Endometrium (tissue), 2 donors: ENCODE data around the gene ODAPH.

Source experiments
- FAIRE-seq: peaks from 2 replicates; lab custom pipeline; 2012; peaks lifted over from hg19 to GRCh38; lab: Jason Lieb, UNC
- donor health status: control.
- donor health status: control.

ODAPH gene

GRCh38 chr4:75544870-75545269, 11.0 kb upstream of the ODAPH start:
- FAIRE-seq = no peak

GRCh38 chr4:75545526-75545925, 10.3 kb upstream of the ODAPH start:
- FAIRE-seq = no peak

- no peak for FAIRE-seq
Measured at GRCh38 chr4:75547647-75548387, 8.0 kb upstream of the ODAPH start.

GRCh38 chr4:75549019-75549418, 6.8 kb upstream of the ODAPH start:
- FAIRE-seq = no peak

- no peak for FAIRE-seq
Measured at GRCh38 chr4:75552452-75552851, 3.4 kb upstream of the ODAPH start.

GRCh38 chr4:75557696-75558095, 1.8 kb downstream of the ODAPH start:
- FAIRE-seq = no peak

GRCh38 chr4:75561789-75562188, 5.9 kb downstream of the ODAPH start:
- FAIRE-seq = no peak

GRCh38 chr4:75564023-75564422, 8.2 kb downstream of the ODAPH start:
- no peak for FAIRE-seq

- FAIRE-seq = no peak
Measured at GRCh38 chr4:75565481-75565880, 9.6 kb downstream of the ODAPH start.

- no peak for FAIRE-seq
Measured at GRCh38 chr4:75566911-75567310, 11.0 kb downstream of the ODAPH start.

GRCh38 chr4:75567725-75568124, 11.9 kb downstream of the ODAPH start:
- FAIRE-seq = no peak

- FAIRE-seq = no peak
Measured at GRCh38 chr4:75584067-75584466, 28.2 kb downstream of the ODAPH start.

GRCh38 chr4:75593393-75593792, 37.5 kb downstream of the ODAPH start:
- no peak for FAIRE-seq

- no peak for FAIRE-seq
Measured at GRCh38 chr4:75596061-75596460, 40.2 kb downstream of the ODAPH start.

GRCh38 chr4:75598390-75598789, 42.5 kb downstream of the ODAPH start:
- no peak for FAIRE-seq

GRCh38 chr4:75599647-75600046, 43.8 kb downstream of the ODAPH start:
- FAIRE-seq = no peak

- FAIRE-seq = no peak
Measured at GRCh38 chr4:75605928-75606327, 50.1 kb downstream of the ODAPH start.

GRCh38 chr4:75612306-75612705, 56.4 kb downstream of the ODAPH start:
- no peak for FAIRE-seq
